GM13977 (cell line): ENCODE results near the gene GRWD1.

Experiments
- DNase-seq: peaks from one replicate; pipeline ENCODE4 v3.0.0; 2012; ENCODE audit warnings: low spot score
- in situ Hi-C: fragments of 300-500 bp; cut with MboI; formaldehyde crosslinking; loops from one replicate; pipeline ENCODE4 v1.12.0; 2022; ENCODE audit warnings: low sequenced_read_pairs, low pct_unique_long_range_greater_than_20kb, mixed read lengths, inconsistent platforms; ENCODE audit not compliant: unreplicated experiment
- TF ChIP-seq, protein P1 (sequence below): IDR thresholded peaks from 2 replicates; pipeline ENCODE4 v1.5.1; 2012; ENCODE audit warnings: mild to moderate bottlenecking, control low read depth; ENCODE audit not compliant: insufficient read depth; ENCODE audit errors: extremely low read depth, missing control alignments

The GRWD1 gene

DNA sequence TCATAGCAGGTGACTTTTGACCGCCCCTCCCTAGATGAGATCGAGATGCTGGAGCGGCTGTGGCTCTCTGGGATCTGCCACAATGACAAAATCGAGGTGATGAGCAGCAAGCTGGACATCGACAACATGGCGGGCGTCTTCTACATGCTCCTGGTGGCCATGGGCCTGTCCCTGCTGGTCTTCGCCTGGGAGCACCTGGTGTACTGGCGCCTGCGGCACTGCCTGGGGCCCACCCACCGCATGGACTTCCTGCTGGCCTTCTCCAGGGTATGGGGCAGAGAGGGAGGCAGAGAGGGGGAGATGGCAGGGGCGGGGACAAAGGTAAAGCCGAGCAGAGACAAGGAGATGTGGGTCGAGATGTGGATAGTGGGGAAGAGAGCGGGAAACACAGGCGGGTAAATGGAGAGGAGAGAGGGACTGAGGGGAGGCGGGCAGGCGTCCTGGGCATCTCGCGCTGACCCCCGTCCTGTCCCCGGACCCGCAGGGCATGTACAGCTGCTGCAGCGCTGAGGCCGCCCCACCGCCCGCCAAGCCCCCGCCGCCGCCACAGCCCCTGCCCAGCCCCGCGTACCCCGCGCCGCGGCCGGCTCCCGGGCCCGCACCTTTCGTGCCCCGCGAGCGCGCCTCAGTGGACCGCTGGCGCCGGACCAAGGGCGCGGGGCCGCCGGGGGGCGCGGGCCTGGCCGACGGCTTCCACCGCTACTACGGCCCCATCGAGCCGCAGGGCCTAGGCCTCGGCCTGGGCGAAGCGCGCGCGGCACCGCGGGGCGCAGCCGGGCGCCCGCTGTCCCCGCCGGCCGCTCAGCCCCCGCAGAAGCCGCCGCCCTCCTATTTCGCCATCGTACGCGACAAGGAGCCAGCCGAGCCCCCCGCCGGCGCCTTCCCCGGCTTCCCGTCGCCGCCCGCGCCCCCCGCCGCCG, 3.4 kb upstream of the GRWD1 start:
- TF ChIP-seq, protein P1, sequence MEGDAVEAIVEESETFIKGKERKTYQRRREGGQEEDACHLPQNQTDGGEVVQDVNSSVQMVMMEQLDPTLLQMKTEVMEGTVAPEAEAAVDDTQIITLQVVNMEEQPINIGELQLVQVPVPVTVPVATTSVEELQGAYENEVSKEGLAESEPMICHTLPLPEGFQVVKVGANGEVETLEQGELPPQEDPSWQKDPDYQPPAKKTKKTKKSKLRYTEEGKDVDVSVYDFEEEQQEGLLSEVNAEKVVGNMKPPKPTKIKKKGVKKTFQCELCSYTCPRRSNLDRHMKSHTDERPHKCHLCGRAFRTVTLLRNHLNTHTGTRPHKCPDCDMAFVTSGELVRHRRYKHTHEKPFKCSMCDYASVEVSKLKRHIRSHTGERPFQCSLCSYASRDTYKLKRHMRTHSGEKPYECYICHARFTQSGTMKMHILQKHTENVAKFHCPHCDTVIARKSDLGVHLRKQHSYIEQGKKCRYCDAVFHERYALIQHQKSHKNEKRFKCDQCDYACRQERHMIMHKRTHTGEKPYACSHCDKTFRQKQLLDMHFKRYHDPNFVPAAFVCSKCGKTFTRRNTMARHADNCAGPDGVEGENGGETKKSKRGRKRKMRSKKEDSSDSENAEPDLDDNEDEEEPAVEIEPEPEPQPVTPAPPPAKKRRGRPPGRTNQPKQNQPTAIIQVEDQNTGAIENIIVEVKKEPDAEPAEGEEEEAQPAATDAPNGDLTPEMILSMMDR = no peak
- in situ Hi-C loops = no loop called here
- peak; percentile 21 for DNase-seq

DNA sequence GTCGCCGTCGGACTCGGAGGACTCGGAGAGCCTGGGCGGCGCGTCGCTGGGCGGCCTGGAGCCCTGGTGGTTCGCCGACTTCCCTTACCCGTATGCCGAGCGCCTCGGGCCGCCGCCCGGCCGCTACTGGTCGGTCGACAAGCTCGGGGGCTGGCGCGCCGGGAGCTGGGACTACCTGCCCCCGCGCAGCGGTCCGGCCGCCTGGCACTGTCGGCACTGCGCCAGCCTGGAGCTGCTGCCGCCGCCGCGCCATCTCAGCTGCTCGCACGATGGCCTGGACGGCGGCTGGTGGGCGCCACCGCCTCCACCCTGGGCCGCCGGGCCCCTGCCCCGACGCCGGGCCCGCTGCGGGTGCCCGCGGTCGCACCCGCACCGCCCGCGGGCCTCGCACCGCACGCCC, 2.5 kb upstream of the GRWD1 start:
- in situ Hi-C loops = no loop called here
- TF ChIP-seq, protein P1 = no peak
- DNase-seq = peak; percentile 53

DNA sequence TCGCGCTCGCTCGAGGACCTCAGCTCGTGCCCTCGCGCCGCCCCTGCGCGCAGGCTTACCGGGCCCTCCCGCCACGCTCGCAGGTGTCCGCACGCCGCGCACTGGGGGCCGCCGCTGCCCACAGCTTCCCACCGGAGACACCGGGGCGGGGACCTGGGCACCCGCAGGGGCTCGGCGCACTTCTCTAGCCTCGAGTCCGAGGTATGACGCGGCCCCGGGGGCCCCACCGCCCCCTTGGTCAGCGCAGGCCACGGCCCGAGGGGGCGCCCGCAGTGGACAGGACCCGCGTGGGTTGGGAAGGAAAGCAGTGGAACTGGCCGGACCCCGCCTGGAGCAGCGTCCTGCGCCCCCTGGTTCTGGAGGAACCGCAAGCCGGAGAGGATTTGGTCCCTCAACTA, 2.1 kb upstream of the GRWD1 start:
- in situ Hi-C loops = no loop called here
- peak; percentile 56 for DNase-seq
- TF ChIP-seq, protein P1 = no peak

DNA sequence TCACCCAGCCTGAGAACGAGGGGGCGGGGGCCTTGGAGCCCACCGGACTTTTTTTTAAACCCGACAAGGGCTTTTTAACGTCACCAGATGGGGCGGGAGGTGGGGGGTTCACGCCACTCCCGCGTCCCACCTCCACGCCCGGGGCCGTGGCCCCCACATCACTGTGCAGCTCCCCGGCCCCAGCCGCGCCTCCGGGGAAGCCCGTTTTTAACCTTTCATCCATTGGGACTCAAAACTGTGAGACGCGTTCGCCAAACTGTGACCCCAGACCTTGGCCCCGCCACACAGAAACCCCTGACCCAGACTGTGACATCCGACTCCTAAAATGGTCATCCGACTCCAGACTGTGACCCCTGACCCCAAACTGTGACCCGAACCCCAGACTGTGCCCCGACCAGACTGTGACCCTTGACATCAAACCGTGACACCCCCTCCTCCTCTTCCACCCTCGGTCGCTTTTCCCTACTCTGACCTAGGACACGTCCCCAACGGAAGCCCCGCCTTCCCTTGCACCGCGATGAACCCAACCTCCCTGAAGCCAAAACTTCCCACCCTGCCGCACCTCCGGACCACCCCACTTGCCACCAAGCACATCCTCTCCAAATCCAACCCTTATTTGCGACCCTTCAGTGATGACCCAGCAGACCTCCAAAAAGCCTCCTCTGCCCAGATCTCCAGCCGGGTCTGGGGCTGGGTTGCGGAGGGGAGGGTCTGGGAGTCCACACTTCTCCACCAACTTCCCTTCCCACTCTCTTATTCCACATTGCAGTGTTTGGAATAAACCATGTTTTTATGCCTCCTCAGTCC, 1.5 kb upstream of the GRWD1 start:
- TF ChIP-seq, protein P1 = no peak
- DNase-seq = peak; percentile 51
- in situ Hi-C loops = no loop called here

DNA sequence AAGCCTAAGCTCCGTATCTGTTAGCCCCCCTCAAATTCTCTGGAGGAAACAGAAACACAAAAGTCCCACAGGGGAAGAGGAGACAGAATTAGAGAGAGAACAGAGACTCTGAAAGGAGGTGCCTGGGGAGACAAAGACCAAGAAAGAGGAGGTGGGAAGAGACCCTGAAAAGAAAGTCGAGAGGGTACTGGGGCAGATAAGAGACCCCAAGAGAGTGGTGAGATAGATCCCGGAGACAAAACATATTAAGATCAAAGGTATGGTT, 915 bp upstream of the GRWD1 start:
- in situ Hi-C loops = no loop called here
- TF ChIP-seq, protein P1 = no peak
- DNase-seq = peak; percentile 36

DNA sequence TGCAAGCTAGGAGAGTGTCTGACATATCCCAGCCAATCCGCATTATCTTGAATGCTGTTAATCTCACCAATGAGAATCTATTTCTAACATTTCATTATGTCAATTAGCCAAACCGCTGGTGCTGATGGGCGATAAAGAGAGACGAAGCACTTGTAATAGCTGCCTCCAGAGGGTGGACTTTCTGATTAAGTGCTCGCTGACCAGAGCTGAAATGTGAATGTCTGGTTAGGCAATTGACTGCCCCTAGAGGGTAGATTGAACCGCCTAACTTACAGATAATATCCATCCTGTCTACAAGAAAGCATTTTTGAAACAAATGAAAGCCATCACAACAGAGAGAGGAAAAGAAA, 552 bp upstream of the GRWD1 start:
- TF ChIP-seq, protein P1 = peak; percentile 23
- in situ Hi-C loops = no loop called here
- DNase-seq = peak; percentile 80
